Activated CD4-positive, alpha-beta T cell treated with anti-CD3 and anti-CD28 coated beads, Interleukin-2, amount 50 U/mL, for 1 hour (primary cell): ENCODE measurements around the gene WDR82.
"Not testable (repeated sequence)": the region's sequence is repeated elsewhere in the genome, so short reads cannot be mapped to it uniquely, and the experiment has no call there.

Source experiments
- DNase-seq: peaks from one replicate; pipeline ENCODE4 v3.0.0-alpha.2; 2020

The WDR82 gene

GRCh38 chr3:52288674-52289073 is 10.2 kb upstream of the WDR82 start:
- DNase-seq: no peak

GRCh38 chr3:52286777-52287110 is 8.3 kb upstream of the WDR82 start:
- DNase-seq: no peak

GRCh38 chr3:52284051-52284450 is 5.6 kb upstream of the WDR82 start:
- not testable (repeated sequence) for DNase-seq

DNA sequence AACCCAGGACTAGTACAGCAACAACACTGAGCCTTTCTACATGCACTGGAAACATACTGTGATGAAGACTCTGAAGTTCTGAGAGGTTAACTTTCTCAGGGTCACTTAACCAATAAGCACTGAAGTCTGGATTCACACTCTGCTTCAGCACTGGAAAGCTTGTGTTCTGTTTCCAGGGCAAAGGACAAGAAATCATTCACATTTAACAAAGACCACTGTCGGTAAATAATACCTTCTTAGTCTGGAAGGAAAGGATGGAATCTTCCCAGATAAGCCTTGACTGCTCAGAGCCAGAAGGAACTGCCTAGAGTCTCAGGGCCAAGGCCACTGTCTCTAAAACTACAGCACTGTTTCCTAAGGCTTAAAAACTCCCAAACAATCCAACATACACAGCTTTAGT is 4.9 kb upstream of the WDR82 start:
- no peak for DNase-seq

- DNase-seq: peak; percentile 32
These were observed 3.7 kb upstream of the WDR82 start for GRCh38 chr3:52281981-52282801.

DNA sequence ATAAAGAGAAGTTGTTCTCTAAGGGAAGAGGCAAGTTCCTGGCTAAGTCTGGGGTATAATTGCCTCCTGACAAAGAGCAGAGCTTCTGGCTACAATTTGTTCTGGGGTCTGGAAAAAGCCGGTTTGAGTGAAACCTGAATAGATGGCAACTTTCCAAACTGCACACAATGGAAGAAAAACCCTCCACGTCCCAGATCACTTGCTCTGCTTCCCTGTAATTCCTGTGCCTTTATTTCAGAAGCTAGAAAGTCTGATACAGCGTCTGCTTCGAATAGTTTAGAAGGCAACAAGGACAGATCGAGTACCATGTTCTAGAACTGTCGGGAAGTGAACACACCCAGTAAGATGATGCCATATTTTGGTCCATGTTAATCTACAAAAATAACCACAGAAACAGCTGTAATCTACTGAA is 1.6 kb upstream of the WDR82 start:
- no peak for DNase-seq

GRCh38 chr3:52279596-52279995 is 1.1 kb upstream of the WDR82 start:
- DNase-seq: no peak

- DNase-seq: peak; percentile 56
These were observed 408 bp downstream of the WDR82 start for GRCh38 chr3:52277972-52278509.

GRCh38 chr3:52277071-52277964 is 1.1 kb downstream of the WDR82 start:
- peak; percentile 63 for DNase-seq

DNA sequence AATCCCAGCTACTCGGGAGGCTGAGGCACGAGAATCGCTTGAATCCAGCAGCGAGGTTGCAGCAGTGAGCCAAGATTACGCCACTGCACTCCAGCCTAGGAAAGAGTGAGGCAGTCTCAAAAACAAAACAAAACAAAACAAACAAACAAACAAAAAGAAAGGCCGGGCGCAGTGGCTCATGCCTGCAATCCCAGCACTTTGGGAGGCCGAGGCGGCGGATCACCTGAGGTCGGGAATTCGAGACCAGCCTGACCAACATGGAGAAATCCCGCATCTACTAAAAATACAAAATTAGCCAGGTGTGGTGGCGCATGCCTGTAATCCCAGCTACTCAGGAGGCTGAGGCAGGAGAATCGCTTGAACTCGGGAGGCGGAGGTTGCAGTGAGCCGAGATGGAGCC is 3.7 kb downstream of the WDR82 start:
- DNase-seq: not testable (repeated sequence)

- DNase-seq: no peak
These were observed 5.6 kb downstream of the WDR82 start for GRCh38 chr3:52272831-52273230.

DNA sequence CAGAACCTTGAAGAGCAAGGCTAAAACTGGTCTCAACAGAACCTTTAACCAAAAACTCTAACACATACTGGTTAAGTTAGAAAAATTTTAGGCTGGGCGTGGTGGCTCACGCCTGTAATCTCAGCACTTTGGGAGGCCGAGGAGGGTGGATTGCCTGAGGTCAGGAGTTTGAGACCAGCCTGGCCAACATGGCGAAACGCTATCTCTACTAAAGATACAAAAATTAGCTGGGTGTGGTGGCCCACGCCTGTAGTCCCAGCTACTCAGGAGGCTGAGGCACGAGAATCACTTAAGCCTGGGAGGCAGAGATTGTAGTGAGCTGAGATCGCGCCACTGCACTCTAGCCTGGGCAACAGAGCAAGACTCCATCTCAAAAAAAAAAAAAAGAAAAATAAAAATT is 6.3 kb downstream of the WDR82 start:
- DNase-seq: not testable (repeated sequence)

DNA sequence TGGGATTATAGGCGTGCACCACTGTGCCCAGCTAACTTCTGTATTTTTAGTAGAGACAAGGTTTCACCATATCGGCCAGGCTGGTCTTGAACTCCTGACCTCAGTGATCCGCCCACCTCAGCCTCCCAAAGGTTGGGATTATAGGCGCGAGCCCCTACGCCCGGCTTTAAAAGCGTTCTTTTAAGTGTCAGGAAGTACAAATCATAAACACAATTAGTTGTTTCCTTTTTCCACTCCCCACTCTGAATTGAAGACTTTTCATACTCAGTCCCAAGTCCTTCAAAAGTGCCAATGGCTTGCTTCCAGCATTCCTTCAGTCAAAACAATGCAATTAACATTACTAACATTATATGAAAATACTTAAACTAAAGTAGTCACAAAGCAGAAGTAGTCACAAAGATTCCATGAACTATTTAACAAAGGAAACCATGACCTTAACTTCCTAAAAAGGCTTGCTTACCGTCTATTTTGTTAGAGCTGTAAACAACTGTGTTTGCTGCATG is 8.1 kb downstream of the WDR82 start:
- DNase-seq: no peak

DNA sequence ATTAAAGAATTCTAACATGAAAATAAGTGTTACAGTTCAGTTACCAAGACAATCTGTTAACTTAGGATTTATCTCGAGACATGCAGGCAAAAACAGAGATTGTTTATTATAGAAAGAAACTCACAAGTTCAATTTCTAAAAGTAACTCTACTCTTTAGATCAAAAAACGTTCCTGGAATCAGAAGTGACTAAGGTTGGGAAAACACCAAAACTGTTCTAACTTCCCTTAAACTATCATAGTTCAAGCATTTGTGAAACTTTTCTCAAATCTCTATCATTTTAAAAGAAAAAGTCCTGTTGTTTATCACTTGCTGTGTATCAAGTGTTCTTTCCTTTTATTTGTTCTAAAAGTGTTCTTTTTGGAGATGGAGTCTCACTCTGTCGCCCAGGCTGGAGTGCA is 8.7 kb downstream of the WDR82 start:
- DNase-seq: no peak

GRCh38 chr3:52268036-52268435 is 10.4 kb downstream of the WDR82 start:
- DNase-seq: peak; percentile 55

- DNase-seq: no peak
These were observed 13.1 kb downstream of the WDR82 start for GRCh38 chr3:52265387-52265786.

DNA sequence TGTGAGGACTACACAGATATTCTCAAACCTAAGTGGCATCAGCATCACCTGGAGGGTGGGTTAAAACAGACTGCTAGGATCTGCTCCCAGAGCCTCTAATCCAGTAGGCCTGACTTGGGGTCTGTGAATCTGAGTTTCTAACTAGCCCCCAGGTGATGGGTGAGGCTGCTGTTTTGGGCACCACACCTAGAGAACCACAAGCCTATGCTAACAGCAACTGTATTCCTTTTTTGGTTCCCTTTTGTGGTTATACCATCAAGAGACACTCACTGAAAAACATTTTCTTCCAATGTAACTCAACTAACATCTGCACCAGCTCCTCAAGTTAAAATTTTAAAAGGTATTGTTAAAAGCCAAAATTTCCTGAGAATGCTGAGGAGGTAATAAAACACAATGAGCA is 16.0 kb downstream of the WDR82 start:
- no peak for DNase-seq

GRCh38 chr3:52259448-52259847 is 19.0 kb downstream of the WDR82 start:
- no peak for DNase-seq

- no peak for DNase-seq
These were observed 19.4 kb downstream of the WDR82 start for GRCh38 chr3:52259035-52259434.

GRCh38 chr3:52257911-52258310 is 20.5 kb downstream of the WDR82 start:
- DNase-seq: no peak

DNA sequence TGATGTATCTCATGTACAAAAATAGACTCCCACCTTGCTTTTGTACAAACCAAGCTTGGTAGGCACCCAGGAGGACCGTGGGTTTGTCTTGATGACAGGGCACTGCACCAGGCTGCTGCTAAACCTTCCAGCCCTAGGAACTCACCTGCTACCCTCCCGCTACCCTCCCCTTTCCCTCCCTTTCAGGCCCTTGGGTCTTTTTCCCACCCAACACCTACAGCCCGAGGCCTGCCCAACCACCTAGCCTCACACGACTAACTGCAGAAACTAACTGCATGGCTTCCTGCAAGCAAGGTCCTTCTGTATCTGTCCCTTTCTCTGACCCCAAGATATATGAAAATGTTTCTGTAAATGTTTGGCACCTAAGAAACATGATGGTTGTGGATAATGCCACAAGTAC is 21.8 kb downstream of the WDR82 start:
- DNase-seq: no peak

GRCh38 chr3:52256159-52256558 is 22.3 kb downstream of the WDR82 start:
- DNase-seq: no peak

GRCh38 chr3:52254608-52255007 is 23.8 kb downstream of the WDR82 start:
- DNase-seq: no peak
